ENCODE measurements around the gene RFESD.

- no peak for TF ChIP-seq GATA2 (IDR thresholded peaks at IDR 0.05; ENCODE audit: low read depth, low read length)
- TF ChIP-seq GATA3 (IDR thresholded peaks at IDR 0.05; ENCODE audit: low read depth, low read length), result no peak
Observed at GRCh38 chr5:95619096-95619495, 27.5 kb upstream of the RFESD start.
